NB4 (cell line): ENCODE measurements around the gene POU2F1.

ENCODE experiments used
- DNase-seq: peaks from one replicate; pipeline ENCODE4 v3.0.0; 2010; ENCODE audit warnings: low read depth
- H3K4me3 ChIP-seq: one replicate; pipeline ENCODE4 v1.5.1; 2011; ENCODE audit warnings: mild to moderate bottlenecking, low read depth, low read length, moderate library complexity
- MYC ChIP-seq: IDR thresholded peaks from 2 replicates; pipeline ENCODE4 v1.6.1; 2011; ENCODE audit warnings: low read depth, low read length
- POLR2A ChIP-seq: IDR thresholded peaks from 2 replicates; pipeline ENCODE4 v1.6.1; 2011; ENCODE audit warnings: mild to moderate bottlenecking; ENCODE audit not compliant: insufficient read length; ENCODE audit errors: extremely low read depth
- TF ChIP-seq, protein P1 (sequence below): IDR thresholded peaks from one replicate; pipeline ENCODE4 v1.5.1; 2012; ENCODE audit warnings: low read depth, low read length
- TF ChIP-seq, protein P2 (sequence below): IDR thresholded peaks from 2 replicates; pipeline ENCODE4 v1.6.1; 2011; ENCODE audit warnings: low read depth, low read length

The POU2F1 gene

DNA sequence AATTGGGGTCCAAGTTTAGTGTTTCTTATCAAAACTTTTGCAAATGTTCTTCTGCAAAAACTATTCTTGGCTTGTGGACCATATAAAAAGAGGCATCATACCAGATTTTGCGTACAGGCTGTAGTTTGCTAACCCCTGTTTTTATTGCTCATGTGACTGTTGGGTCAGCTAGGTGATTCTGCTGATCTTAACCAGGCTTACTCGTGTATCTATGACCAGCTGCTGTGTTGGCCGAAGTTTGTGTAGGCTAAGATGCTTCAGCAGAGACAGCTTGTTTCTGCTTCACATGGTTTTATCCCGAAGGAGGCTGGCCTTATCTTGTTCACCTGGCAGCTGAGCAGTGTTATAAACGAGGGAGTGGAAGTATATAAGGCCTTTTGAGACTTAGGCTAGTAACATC, 38.2 kb downstream of the POU2F1 start:
- no peak for DNase-seq
- TF ChIP-seq, protein P1, sequence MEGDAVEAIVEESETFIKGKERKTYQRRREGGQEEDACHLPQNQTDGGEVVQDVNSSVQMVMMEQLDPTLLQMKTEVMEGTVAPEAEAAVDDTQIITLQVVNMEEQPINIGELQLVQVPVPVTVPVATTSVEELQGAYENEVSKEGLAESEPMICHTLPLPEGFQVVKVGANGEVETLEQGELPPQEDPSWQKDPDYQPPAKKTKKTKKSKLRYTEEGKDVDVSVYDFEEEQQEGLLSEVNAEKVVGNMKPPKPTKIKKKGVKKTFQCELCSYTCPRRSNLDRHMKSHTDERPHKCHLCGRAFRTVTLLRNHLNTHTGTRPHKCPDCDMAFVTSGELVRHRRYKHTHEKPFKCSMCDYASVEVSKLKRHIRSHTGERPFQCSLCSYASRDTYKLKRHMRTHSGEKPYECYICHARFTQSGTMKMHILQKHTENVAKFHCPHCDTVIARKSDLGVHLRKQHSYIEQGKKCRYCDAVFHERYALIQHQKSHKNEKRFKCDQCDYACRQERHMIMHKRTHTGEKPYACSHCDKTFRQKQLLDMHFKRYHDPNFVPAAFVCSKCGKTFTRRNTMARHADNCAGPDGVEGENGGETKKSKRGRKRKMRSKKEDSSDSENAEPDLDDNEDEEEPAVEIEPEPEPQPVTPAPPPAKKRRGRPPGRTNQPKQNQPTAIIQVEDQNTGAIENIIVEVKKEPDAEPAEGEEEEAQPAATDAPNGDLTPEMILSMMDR, result no peak
- TF ChIP-seq POLR2A (no peak), MYC (no peak)
- TF ChIP-seq, protein P2, sequence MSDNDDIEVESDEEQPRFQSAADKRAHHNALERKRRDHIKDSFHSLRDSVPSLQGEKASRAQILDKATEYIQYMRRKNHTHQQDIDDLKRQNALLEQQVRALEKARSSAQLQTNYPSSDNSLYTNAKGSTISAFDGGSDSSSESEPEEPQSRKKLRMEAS, result no peak
- H3K4me3 ChIP-seq, result no peak overlapping the region

DNA sequence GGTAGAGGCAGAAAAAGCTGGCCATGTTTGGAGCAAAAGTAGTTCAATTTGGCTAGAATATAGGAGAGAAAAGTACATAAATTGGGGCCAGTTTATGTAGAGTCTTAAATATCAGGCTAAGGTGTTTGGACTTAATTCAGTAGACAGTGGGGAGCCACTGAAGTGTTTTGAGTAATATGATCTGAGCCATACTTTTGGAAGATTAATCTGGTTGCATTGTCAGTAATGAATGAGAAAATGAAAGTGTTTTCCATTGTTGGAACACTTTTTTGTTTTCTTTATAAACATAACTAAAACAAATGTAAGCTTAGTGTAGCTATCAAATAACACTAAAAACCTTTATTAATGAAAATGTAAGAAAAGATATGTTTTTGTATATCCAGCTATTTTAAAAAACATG, 42.1 kb downstream of the POU2F1 start:
- no peak overlapping the region for H3K4me3 ChIP-seq
- no peak for DNase-seq
- TF ChIP-seq POLR2A (no peak), MYC (no peak)
- TF ChIP-seq, protein P1, result no peak
- TF ChIP-seq, protein P2, result no peak

DNA sequence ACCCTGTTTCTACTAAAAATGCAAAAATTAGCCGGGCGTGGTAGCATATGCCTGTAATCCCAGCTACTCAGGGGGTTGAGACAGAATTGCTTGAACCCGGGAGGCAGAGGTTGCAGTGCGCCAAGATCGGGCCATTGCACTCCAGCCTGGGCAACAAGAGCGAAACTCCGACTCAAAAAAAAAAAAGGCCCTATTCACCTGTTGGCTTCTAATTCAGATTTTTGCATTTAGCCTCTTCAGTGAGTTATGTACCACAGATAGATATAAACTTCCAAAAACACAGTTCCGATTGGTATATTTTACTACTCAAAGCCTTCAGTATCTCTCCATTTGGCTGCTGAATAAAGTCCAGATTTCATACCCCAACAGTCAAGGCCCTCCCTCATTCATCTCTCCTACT, 42.7 kb downstream of the POU2F1 start:
- DNase-seq, result no peak
- no peak for TF ChIP-seq MYC
- TF ChIP-seq POLR2A, result no peak
- TF ChIP-seq, protein P2, result no peak
- TF ChIP-seq, protein P1, result no peak

DNA sequence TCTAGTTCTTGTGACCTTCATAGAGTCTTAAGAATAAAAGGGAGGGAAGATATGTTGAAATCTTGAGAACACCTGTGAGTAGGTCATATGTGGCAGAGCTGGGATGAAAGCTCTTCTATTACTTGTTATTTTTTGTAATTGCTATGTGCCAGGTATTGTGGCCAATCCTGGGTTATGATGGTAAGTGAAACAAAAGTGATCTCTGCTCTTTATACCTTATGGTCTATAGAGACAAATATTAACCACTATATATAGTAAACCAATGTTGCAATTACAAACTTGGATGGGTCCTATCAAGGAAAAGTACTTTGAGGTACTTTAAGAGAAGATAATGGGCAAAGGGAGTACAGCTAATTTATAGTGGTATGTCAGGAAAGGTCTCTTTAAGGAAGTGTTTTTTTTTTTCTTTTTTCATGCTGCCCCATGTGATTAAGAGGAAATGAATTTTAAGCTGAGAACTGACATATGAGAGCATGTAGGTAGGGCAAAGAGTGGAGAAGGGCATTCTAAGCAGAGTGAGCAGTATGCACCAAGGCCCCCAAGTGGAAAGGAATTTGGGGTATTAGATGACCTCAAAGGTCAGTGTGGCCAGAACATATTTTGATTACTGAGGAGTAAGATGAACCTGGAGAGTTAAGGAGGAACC, 43.3 kb downstream of the POU2F1 start:
- DNase-seq, result no peak
- no peak overlapping the region for H3K4me3 ChIP-seq
- no peak for TF ChIP-seq MYC
- TF ChIP-seq, protein P2, result peak; percentile 72

More for the DNA sequence above, 42.7 kb downstream of the POU2F1 start:
- no peak overlapping the region for H3K4me3 ChIP-seq

DNA sequence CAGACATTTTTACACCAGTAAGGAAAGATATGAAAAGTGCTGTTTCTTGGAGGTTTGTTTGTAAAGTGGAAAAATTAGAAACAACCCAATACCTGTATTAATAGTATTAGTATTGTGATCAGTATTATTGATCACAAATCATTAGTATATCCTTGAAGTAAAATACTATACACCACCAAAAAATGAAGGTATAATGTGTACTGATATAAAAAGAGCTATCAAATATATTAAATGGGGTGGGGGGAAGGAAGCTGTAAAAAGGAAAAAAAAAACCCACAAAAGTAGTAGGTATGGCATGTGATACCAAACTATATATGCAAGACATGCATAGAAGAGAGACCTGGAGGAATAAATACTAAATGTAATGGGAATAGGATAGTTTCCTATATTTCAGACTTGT, 46.3 kb downstream of the POU2F1 start:
- TF ChIP-seq, protein P1, result no peak
- TF ChIP-seq POLR2A, result no peak
- TF ChIP-seq, protein P2, result no peak
- H3K4me3 ChIP-seq, result no peak overlapping the region
- DNase-seq, result no peak

DNA sequence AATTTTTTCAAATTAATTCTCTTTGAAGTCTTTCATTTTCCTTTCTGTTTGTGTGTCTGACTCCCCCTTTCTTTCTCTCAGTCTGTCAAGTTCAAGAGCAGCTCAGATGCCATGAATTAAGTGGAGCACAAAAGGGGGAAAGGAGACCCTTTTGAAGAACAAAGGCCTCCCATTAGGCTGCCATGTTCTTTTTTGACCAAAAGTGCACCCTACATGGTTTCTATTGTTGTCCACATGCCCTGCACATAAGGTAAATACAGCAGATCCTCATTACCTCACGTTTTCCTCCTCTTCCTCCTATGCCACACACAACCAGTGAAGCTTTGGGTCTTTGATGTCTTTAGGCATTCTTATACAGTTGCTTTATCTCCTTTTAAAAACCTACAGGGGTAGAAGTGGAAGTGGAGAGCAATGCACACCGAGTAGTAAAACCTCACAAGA, 47.7 kb downstream of the POU2F1 start:
- no peak for TF ChIP-seq POLR2A
- TF ChIP-seq, protein P1, result no peak
- TF ChIP-seq MYC, result no peak
- H3K4me3 ChIP-seq, result no peak overlapping the region

More for the DNA sequence above, 47.7 kb downstream of the POU2F1 start:
- DNase-seq, result no peak
